Pancreas (tissue), 10 donors: Measurements from ENCODE around the gene SRP68. TPM values are rescaled to one million over a fixed set of nuclear protein-coding genes. Genes with fewer than 3 reads are reported as not detected.

Source experiments
- ATAC-seq, 4 donors: fragments of 200-7000 bp; cut with Tn5 transposase; one replicate each; pipeline versions ENCODE4 v1.8.0 to v1.9.1; 2020; ENCODE audit warnings: mild to moderate bottlenecking in 4 of 4, moderate library complexity in 4 of 4
- DNase-seq, 6 donors: peaks; one replicate each; pipeline ENCODE4 v3.0.0-alpha.2; 2020
- FAIRE-seq: peaks from 2 replicates; lab custom pipeline; 2012; peaks lifted over from hg19 to GRCh38; lab: Jason Lieb, UNC
- H3K27ac ChIP-seq, 4 donors: fragments of 200-600 bp; sonication (generic); 1 replicate in 3 of 4; 2 replicates in 1 of 4; pipeline versions ENCODE4 v1.5.0 to v1.8.0; 2020
- H3K27me3 ChIP-seq, 4 donors: fragments of 200-600 bp; one replicate each; pipeline ENCODE4 v1.8.0; 2021
- H3K36me3 ChIP-seq, 3 donors: fragments of 200-600 bp; sonication (generic) in 1 of 3; one replicate each; pipeline versions ENCODE4 v1.5.0 to v1.8.0; 2020 to 2021
- H3K4me1 ChIP-seq, 3 donors: fragments of 200-600 bp; one replicate each; pipeline ENCODE4 v1.8.0; 2021
- H3K4me3 ChIP-seq, 4 donors: fragments of 200-600 bp; sonication (generic) in 2 of 4; one replicate each; pipeline versions ENCODE4 v1.5.0 to v1.8.0; 2020 to 2021
- H3K9me3 ChIP-seq, 4 donors: fragments of 200-600 bp; one replicate each; pipeline ENCODE4 v1.8.0; 2021
- WGBS, 2 donors: extraction: QIAGEN DNeasy Blood & Tissue Kit; methylation state at CpG; one replicate each; pipeline ENCODE4 v1.1.7; 2013; 5-methylcytosine and 5-hydroxymethylcytosine counted together
- intact Hi-C, 3 donors: fragments of 100-400 bp; cut with DNase I; formaldehyde crosslinking; loops; one replicate each; pipeline versions ENCODE4 v1.11.1 to v1.14.2; 2022
- polyA plus RNA-seq, 2 donors: library from polyadenylated mRNA; stranded (reverse); fragments of 200-250 nt; gene quantifications; one replicate each; pipeline ENCODE4 v1.2.3, GENCODE V29; 2013
- total RNA-seq, 6 donors: library from RNA; stranded (reverse); fragmentation: NEBNext Ultra II Directional in 4 of 6; extraction: Animal tissue kit (Norgen Biotek cat#: 25700) in 4 of 6; gene quantifications; one replicate each; pipeline versions ENCODE4 v1.2.1 to v1.2.4, GENCODE V29; 2021 to 2023
- TF ChIP-seq, protein P1 (sequence below), 4 donors: fragments of 200-600 bp; sonication (generic) in 3 of 4; IDR thresholded peaks; one replicate each; pipeline versions ENCODE4 v1.5.0 to v1.8.0; 2021; ENCODE audit warnings: antibody characterized with exemption in 4 of 4
- donor health status: healthy with polysubstance abuse.
- donor health status: DM: no; HTN: no; CAD: no; lungs with moderate emphysema.
- donor health status: DM: no; HTN: no; CAD: no.
- donor health status: control.
- donor health status: control.
- donor health status: Bipolar disorder and iron deficiency.
- donor health status: DM: yes; HTN: yes; CAD: no.
- donor health status: DM: no; HTN: no; CAD: no.
- donor health status: DM: no; HTN: no; CAD: no.
- donor health status: DM: yes; HTN: yes; CAD: no.

Gene SRP68
- total and polyA plus RNA-seq, 8 donors: 32.2 to 74.6 (median 48.0) TPM

DNA sequence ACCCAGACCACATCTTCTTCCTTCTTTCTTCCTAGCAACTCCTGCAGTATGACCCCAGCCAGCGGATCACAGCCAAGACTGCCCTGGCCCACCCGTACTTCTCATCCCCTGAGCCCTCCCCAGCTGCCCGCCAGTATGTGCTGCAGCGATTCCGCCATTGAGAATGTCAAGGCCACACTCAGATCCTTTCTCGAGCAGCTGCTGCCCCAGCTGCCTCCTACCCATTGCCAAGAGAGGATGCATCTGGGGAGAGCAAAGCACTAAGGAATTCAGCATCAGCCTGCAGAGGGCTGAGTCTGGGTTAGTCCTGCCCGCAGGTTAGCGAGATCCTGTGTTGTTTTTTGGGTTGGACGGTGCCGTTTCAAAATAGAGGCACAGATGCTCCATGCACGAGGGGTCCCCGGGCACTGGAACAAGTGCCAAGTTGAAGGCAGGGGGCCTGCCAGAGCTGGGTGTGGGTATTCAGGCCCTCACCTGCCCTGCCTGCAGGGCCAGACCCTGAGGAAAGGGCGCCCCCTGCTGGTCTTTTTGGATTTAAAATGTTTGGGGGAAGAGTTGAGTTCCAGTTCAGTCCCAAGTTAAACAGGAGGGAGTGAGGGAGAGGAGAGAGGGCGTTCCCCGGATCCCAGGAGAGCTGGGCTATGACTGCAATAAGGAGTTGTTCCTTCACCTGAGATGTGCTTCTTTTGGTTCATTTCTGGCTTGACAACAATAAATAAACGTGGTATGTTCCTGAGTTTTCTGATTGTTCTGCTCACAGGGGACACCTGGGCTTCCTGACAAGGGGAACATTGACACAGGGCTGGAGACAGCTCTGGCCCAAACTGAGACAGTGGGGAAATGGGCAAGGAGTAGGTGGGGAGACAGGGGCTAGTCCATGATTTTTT is 66.8 kb downstream of the SRP68 start:
- Histone ChIP-seq H3K9me3 (no peaks in the 10 kb centered on the region), H3K4me3 (no peak overlapping the region), H3K27ac (no peak overlapping the region), H3K36me3 (no peaks in the 10 kb centered on the region), H3K27me3 (no peaks in the 10 kb centered on the region), H3K4me1 (peaks cover 4 to 19% (median 14%) of the 10 kb centered on the region in 3 donors)
- DNase-seq (peak; percentile 77 to 94 (median 84)), ATAC-seq (peak; percentile 45 to 68 (median 64)), FAIRE-seq (no peak)
- intact Hi-C loops: loop anchor here in 2 of 3 donors (2.0 to 5.0 kb wide), 2 partner anchors 98 to 101 kb away; partner anchors contain the start of gene MRPL38 (in 1 of the 2)
- TF ChIP-seq, protein P1, sequence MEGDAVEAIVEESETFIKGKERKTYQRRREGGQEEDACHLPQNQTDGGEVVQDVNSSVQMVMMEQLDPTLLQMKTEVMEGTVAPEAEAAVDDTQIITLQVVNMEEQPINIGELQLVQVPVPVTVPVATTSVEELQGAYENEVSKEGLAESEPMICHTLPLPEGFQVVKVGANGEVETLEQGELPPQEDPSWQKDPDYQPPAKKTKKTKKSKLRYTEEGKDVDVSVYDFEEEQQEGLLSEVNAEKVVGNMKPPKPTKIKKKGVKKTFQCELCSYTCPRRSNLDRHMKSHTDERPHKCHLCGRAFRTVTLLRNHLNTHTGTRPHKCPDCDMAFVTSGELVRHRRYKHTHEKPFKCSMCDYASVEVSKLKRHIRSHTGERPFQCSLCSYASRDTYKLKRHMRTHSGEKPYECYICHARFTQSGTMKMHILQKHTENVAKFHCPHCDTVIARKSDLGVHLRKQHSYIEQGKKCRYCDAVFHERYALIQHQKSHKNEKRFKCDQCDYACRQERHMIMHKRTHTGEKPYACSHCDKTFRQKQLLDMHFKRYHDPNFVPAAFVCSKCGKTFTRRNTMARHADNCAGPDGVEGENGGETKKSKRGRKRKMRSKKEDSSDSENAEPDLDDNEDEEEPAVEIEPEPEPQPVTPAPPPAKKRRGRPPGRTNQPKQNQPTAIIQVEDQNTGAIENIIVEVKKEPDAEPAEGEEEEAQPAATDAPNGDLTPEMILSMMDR (IDR thresholded peaks at IDR 0.05): peak; percentile 54 to 78 (median 72)
- 36 to 41% methylated on average over 16 of the region's 16 CpGs for WGBS, 2 donors

DNA sequence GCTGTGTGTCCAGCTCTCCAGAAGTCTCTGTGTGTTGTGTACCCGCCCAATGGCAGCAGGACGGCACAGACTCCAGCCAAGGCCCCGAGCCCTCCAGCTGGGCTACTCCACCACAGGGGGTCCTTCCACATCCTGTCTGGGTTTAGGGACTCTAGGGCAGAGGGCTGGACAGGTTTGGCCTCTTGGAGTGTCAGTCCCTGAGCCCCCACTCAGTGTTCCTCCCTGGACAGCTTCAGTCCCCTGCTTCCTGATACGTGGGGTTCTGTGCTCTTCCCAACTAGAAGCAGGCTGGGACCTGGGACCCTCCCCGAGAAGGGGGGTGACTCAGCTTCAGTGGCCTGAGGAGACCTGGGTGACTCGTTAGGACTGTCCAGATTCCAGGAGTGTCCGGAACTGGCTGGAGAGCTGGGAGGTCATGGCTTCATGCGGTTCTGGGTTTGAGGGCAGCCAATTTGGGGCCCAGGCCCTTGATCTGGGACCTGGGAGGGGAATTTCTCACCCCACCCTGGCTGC is 67.5 kb downstream of the SRP68 start:
- 79 to 86% methylated on average over 8 of the region's 8 CpGs for WGBS, 2 donors
- Histone ChIP-seq H3K9me3 (no peaks in the 10 kb centered on the region), H3K4me3 (no peak overlapping the region), H3K4me1 (peaks cover 8 to 20% (median 14%) of the 10 kb centered on the region in 3 donors), H3K36me3 (no peaks in the 10 kb centered on the region), H3K27ac (peak overlapping the region in 1 of 4 donors; percentile 18), H3K27me3 (no peaks in the 10 kb centered on the region)
- TF ChIP-seq, protein P1 (IDR thresholded peaks at IDR 0.05): no peak
- no peak for DNase-seq
- intact Hi-C loops: loop anchor here in 2 of 3 donors (2.0 to 5.0 kb wide), 2 partner anchors 98 to 100 kb away; partner anchors contain the start of gene MRPL38 (in 1 of the 2)
- ATAC-seq: no peak
- no peak for FAIRE-seq

DNA sequence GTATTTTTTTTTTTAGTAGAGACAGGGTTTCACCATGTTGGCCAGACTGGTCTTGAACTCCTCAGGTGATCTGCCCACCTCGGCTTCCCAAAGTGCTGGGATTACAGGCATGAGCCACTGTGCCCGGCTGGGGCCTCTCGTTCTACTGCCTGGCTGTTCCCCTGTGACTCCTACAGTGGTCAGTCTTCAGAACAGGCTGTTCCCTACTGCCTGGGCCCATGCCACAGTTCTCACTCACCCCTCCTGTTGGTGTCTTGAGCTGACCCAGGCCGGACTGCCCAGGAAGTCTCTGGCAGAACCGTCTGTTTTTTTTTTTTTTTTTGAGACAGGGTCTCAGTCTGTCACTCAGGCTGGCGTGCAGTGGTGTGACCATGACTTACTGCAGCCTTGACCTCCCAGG is 68.4 kb downstream of the SRP68 start:
- no peaks in the 10 kb centered on the region for H3K27me3 ChIP-seq
- TF ChIP-seq, protein P1 (IDR thresholded peaks at IDR 0.05): no peak
- H3K27ac ChIP-seq: peak overlapping the region; percentile 73 to 79 (median 77)
- H3K36me3 ChIP-seq: no peaks in the 10 kb centered on the region
- no peak overlapping the region for H3K4me3 ChIP-seq
- H3K4me1 ChIP-seq: peaks cover 8 to 20% (median 14%) of the 10 kb centered on the region in 3 donors
- 43 to 66% methylated on average over 6 of the region's 6 CpGs for WGBS, 2 donors
- intact Hi-C loops: loop anchor here in 1 of 3 donors (2.0 kb wide), 1 partner anchor 99 kb away; the partner anchor contains the start of gene MRPL38
- no peaks in the 10 kb centered on the region for H3K9me3 ChIP-seq
- FAIRE-seq: no peak
- peak in 3 of 4 donors; percentile 8 to 23 (median 11) for ATAC-seq
- DNase-seq: peak in 1 of 6 donors; percentile 40

DNA sequence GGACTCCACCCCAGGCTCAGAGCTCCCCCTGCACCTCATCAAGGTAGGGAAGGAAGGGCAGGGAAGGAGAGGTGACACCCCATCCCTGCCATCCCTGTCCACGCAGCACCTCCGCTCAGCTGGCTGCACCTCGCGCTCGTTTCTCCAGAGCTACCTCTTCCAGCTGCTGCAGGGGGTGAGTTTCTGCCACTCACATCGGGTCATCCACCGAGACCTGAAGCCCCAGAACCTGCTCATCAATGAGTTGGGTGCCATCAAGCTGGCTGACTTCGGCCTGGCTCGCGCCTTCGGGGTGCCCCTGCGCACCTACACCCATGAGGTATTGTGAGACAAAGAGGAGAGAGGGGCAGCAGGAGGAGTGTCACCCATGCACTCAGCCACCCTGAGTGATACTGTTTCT is 70.2 kb downstream of the SRP68 start:
- no peak for FAIRE-seq
- H3K4me1 ChIP-seq: peaks cover 8 to 20% (median 14%) of the 10 kb centered on the region in 3 donors
- no peaks in the 10 kb centered on the region for H3K27me3 ChIP-seq
- TF ChIP-seq, protein P1 (IDR thresholded peaks at IDR 0.05): no peak
- H3K27ac ChIP-seq: peak overlapping the region in 2 of 4 donors; percentile 17 to 60
- no peaks in the 10 kb centered on the region for H3K36me3 ChIP-seq
- no peaks in the 10 kb centered on the region for H3K9me3 ChIP-seq
- intact Hi-C loops: no loop called here
- peak in 1 of 6 donors; percentile 57 for DNase-seq
- 95 to 96% methylated on average over 12 of the region's 12 CpGs for WGBS, 2 donors
- ATAC-seq: no peak
- H3K4me3 ChIP-seq: no peak overlapping the region
